Measurements from ENCODE around the gene LYSMD3.
"Not testable (repeated sequence)": the region's sequence is repeated elsewhere in the genome, so short reads cannot be mapped to it uniquely, and the experiment has no call there.

LYSMD3 gene

GRCh38 chr5:90529194-90529938 lies at the start of gene LYSMD3:
Gene LYSMD3, minus strand, starts transcription at chr5:90529584. Its CDS starts 4,295 bp downstream, at chr5:90525289.
- DNase-seq (ENCODE audit: low spot score), result peak; percentile 98

GRCh38 chr5:90576566-90576965 lies 47.2 kb upstream of the LYSMD3 start:
- not testable (repeated sequence) for DNase-seq (ENCODE audit: low spot score)

GRCh38 chr5:90575712-90576111 lies 46.3 kb upstream of the LYSMD3 start:
- no peak for DNase-seq (ENCODE audit: low spot score)

GRCh38 chr5:90571147-90571773 lies 41.9 kb upstream of the LYSMD3 start:
- no peak for DNase-seq (ENCODE audit: low spot score)

GRCh38 chr5:90570034-90570433 lies 40.6 kb upstream of the LYSMD3 start:
- DNase-seq (ENCODE audit: low spot score), result no peak

- DNase-seq (ENCODE audit: low spot score), result no peak
These were observed 39.7 kb upstream of the LYSMD3 start for GRCh38 chr5:90569084-90569483.

- DNase-seq (ENCODE audit: low spot score), result no peak
These were observed 36.1 kb upstream of the LYSMD3 start for GRCh38 chr5:90565491-90565890.

- DNase-seq (ENCODE audit: low spot score), result no peak
These were observed 33.7 kb upstream of the LYSMD3 start for GRCh38 chr5:90563108-90563507.

GRCh38 chr5:90562341-90562740 lies 33.0 kb upstream of the LYSMD3 start:
- no peak for DNase-seq (ENCODE audit: low spot score)

GRCh38 chr5:90561766-90562165 lies 32.4 kb upstream of the LYSMD3 start:
- DNase-seq (ENCODE audit: low spot score), result no peak

GRCh38 chr5:90560771-90561170 lies 31.4 kb upstream of the LYSMD3 start:
- DNase-seq (ENCODE audit: low spot score), result no peak

- DNase-seq (ENCODE audit: low spot score), result peak; percentile 82
These were observed 29.2 kb upstream of the LYSMD3 start, which contains the start of gene ADGRV1 for GRCh38 chr5:90558344-90559192. Gene ADGRV1, plus strand, starts transcription at chr5:90558797. Its CDS starts 99 bp downstream, at chr5:90558896.

- no peak for DNase-seq (ENCODE audit: low spot score)
These were observed 28.5 kb upstream of the LYSMD3 start for GRCh38 chr5:90557871-90558270.

- no peak for DNase-seq (ENCODE audit: low spot score)
These were observed 28.0 kb upstream of the LYSMD3 start for GRCh38 chr5:90557391-90557790.

- DNase-seq (ENCODE audit: low spot score), result no peak
These were observed 26.3 kb upstream of the LYSMD3 start for GRCh38 chr5:90555666-90556065.

- DNase-seq (ENCODE audit: low spot score), result no peak
These were observed 25.1 kb upstream of the LYSMD3 start for GRCh38 chr5:90554358-90555006.

GRCh38 chr5:90553711-90554110 lies 24.3 kb upstream of the LYSMD3 start:
- DNase-seq (ENCODE audit: low spot score), result no peak

GRCh38 chr5:90551376-90551775 lies 22.0 kb upstream of the LYSMD3 start:
- no peak for DNase-seq (ENCODE audit: low spot score)

GRCh38 chr5:90550963-90551362 lies 21.6 kb upstream of the LYSMD3 start:
- no peak for DNase-seq (ENCODE audit: low spot score)

GRCh38 chr5:90549729-90550275 lies 20.4 kb upstream of the LYSMD3 start:
- DNase-seq (ENCODE audit: low spot score), result no peak

- DNase-seq (ENCODE audit: low spot score), result no peak
These were observed 19.8 kb upstream of the LYSMD3 start for GRCh38 chr5:90549223-90549622.

GRCh38 chr5:90548069-90548593 lies 18.7 kb upstream of the LYSMD3 start:
- DNase-seq (ENCODE audit: low spot score), result peak; percentile 85

Data from LoVo (cell line).